SHP77 (cell line): ENCODE results near the gene KLHL2.
A peak's percentile ranks its signal among the peaks of the same experiment; 100 is the strongest.
"Not testable (repeated sequence)": the region's sequence is repeated elsewhere in the genome, so short reads cannot be mapped to it uniquely, and the experiment has no call there.

Experiments used
- DNase-seq, 2 experiments: peaks; one replicate each; lab custom pipeline; 2025; lab: John Stamatoyannopoulos, UW

The KLHL2 gene

DNA sequence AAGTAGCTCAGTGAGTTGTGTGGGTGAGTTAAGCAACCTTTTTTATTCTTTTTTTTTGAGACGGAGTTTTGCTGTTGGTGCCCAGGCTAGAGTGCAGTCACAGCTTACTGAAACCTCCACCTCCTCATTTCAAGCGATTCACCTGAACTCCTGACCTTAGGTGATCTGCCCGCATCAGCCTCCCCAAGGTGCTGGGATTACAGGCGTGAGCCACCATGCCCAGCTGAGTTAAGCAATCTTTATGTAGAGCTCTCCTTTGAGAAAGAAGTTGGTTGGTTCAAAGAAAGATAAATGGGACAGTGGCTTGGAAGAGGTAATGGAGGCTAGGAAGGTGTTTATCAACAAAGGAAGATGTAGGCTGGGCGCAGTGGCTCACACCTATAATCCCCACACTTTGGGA is 123.3 kb downstream of the KLHL2 start:
- no peak for DNase-seq

- no peak for DNase-seq
These were observed 124.0 kb downstream of the KLHL2 start for GRCh38 chr4:165331359-165331758.

DNA sequence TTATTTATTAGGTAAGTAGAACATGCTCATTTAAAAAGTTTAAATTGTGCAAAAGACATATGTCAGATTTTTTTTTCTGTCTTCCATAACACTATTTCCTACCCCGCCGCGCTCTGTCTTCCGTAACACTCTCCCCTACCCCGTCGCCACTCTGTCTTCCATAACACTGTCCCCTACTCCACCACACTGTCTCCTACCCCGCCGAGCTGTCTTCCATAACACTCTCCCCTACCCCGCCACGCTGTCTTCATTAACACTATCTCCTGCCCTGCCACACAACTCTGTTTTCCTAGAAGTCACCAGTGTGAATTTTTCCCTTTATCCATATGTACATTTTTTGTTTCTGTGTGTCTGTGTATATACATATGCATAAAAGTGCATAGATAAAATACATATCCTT is 124.5 kb downstream of the KLHL2 start:
- DNase-seq = no peak

DNA sequence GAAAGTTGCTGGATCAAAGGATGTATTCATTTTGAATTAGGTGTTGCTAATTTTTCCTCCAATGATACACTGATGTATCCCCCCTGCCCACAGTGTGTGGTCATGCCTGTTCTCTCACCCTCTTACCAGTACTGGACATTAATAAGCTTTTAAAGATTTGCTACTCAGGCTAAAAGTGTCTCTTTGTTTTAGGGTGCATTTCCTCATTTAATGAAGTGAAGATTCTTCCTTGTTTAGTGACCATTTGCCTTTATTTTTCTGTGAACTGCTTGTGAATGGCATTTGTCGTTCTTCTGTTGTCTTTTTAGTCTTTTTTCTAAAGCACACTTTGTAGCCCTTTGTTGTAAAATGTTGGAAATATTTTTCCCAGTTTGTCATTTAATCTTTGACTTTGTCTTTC is 125.1 kb downstream of the KLHL2 start:
- DNase-seq = no peak

DNA sequence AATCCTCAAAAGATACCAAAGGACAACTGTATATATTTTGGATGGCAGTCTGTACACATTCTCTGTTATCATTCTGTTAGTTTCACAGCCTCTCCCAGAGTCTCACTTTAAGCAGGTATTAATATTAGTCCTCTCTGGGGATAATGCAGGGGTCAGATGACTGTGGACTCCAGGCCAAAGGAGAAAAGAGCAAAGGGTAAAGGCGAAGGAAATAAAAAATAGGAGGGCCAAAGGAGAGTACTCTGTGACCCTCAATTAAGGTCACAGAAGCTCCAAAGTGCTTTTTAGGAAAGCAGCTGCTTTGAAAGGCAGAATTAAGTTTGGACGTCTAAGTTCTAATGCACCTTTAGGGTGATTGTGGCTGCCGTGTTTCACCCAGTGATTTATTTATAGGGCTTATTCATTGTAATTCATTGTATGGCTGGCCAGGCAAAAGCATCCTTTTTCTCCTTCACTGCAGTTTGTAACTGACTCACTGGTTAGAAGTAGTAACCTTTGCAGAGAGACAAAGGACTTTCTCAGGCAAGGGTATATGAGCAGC is 127.9 kb downstream of the KLHL2 start:
- no peak for DNase-seq

DNA sequence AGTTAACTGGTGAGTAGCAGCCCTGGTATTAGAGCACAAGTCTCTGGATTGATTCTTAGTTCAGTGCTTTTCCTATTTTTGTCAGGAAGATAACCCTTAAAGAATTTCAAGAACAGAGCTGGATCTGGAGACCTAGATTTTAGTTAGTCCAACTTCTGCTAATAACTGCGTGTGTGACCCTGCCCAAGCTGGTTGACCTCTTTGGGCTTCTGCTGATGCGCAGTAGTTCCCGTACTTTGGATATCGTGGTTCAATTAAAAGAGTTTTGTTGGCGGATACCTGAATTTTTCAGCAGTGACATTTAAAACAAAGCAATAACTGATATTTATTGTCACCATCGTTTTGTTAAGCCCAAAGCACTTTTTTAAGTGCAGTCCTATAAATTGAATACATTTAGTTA is 129.4 kb downstream of the KLHL2 start:
- DNase-seq = no peak

GRCh38 chr4:165342340-165342739 is 135.0 kb downstream of the KLHL2 start:
- not testable (repeated sequence) for DNase-seq

DNA sequence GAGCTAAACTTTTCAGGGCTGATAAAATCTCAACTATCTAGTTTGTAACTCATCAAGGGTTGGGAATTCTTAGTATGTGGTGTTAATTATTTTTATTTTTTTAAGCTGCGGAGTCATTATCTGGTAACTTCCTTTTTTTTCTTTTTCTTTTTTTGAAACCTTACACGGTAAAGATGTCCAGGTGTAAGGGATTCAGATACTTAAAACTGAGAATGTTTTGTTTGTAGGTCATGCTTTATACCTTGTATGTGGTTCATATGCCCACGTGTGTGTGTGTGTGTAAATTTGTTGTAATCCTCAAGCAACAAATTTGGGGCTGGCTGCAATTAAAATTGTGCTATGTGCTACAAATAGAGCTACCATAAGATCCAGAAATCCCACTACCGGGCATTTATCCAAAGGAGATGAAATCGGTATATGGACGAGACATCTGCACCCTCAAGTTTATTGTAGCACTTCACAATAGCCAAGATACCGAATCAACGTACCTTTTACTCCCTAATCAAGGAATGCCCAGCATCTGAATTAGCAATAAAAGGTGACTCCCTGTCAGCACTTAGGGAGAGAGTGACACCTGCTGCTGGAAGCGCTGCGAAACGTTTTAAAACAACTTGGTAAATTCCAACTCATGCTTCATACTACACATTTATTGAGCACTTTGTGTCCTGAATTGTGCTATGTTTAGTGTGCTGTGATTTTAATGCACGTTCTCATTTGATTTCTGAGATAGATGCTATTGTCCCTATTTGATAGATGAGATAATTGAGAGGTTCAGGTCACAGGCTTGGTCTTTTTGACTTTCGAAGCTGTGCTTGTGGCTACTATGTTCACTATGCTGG is 136.2 kb downstream of the KLHL2 start:
- DNase-seq = peak; percentile 16 to 17

- no peak for DNase-seq
These were observed 138.5 kb downstream of the KLHL2 start for GRCh38 chr4:165345666-165346417.

DNA sequence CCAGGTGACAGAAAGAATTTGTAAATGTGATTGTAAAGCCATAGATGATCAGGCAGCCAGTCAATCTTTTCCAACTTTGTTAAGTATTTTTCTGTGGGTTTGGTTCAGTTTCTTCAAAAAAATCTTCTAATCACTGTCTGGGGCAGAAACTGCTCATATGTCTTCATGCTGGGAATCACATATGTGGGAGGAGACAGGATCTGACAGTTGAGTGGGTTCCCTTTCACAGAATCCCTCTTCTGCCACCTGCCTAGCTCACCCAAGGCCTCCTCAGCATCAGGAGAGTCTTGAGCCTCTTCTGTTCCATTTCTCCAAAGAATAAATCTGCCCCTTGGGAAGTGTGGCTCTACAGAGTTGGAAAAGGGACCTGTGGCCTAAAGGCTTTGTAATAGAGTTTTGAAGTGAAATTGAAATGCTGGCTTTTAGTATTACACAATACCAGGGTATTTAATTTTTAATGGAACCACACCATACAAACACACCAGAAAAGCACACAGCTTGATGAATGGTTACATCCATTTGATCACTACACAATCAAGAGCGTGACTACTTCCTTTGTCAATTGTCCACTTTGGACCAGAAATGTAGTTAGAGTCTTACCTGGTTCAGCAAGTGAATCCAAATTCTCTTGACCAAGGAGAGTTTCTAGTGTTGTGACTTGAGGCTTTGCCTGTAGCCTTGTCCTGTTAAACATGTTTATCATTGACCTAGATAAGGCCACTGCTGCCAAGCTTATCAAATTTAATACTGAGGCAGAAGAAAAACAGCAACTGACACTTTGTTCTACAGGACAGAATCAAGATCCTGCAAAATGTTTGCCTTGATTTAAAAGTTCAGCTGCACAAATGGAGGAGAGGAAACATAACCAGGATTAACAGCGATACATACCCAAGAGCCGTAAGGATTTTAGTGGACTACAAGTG is 140.5 kb downstream of the KLHL2 start:
- no peak for DNase-seq

DNA sequence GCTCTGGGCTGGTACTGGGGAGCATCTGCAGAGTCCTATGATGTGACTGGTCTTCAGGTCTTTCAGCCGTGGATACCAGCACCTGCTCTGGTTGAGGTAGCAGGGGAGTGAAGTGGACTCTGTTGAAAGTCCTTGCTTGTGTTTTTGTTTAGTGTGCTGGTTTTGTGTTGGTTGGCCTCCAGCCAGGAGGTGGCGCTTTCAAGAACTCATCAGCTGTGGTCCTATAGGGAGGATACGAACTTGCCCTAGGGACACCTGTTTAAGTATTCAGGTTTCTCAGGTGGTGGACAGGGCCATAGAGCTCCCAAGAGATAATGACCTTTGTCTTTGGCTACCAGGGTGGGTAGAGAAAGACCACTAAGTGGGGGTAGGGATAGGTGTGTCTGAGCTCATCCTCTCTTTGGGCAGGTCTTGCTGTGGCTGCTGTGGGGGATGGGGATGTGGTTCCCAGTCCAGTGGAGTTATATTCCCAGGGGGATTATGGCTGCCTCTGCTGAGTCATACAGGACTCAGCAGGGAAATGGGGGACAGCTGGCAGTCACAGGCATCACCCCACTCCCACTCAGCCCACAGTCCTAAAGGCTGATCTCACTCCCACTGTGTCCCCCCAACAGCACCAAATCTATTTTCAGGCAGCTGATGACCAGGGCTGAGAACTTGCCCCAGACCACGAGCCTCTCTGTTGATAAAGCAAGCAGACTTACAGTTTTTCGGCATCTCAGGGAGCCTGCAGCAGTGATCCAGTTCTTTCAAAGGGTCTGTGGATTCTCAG is 144.2 kb downstream of the KLHL2 start:
- peak; percentile 23 to 26 for DNase-seq

- peak in 1 of 2 experiments; percentile 36 for DNase-seq
These were observed 148.5 kb downstream of the KLHL2 start for GRCh38 chr4:165355900-165356300.

- no peak for DNase-seq
These were observed 152.1 kb downstream of the KLHL2 start for GRCh38 chr4:165359506-165359905.

GRCh38 chr4:165360041-165360695 is 152.8 kb downstream of the KLHL2 start:
- no peak for DNase-seq

GRCh38 chr4:165360985-165361670 is 153.8 kb downstream of the KLHL2 start:
- DNase-seq = no peak

- no peak for DNase-seq
These were observed 154.4 kb downstream of the KLHL2 start for GRCh38 chr4:165361810-165362209.

DNA sequence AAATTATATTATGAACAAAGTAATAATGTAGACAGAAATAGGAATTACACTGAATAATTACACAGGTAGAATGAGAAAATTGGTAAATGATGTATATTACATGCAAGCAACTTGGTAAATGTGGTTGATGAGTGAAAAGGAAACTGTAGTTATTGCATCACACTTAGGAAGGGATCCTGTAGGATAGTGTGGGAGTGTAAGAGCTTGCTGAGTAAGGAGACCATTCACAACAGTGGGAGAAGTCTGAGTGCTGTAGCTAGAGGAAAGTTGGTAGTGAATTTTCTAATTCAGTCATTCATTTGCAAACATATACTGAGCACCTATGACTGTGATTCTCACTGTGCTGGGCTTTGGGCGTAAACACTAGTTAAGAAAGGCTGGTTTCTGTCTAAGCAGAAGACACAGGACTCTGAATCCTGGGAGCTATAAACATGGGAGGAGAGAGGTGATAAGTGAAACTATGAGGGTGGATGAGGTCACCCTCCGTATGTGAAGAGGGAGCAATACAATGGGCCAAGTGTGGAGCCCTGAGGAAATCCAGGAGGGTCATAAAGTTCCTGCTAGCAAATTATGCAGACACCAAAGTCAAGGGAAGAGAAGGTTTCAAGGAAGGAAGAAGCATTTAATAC is 157.2 kb downstream of the KLHL2 start:
- no peak for DNase-seq

GRCh38 chr4:165367040-165367439 is 159.7 kb downstream of the KLHL2 start:
- DNase-seq = no peak

DNA sequence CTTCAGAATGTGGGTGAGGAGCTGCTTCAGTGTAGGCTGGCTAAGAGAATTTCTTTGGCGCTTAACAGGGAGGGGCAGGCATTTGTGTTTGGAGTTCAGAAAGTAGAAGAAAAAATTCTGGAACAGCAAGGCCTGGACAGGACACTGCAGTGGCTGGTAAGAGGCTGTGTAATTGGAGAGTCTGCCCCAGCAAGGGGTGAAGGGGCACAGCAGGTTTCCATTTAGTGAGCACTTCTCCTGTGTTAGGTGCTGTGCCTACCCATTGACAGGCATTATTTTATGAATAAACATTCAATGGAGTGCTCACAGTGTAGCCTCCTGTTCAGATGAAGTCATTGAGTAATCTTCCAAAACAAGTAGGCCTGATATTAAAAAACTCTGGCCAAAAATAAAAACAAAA is 160.8 kb downstream of the KLHL2 start:
- no peak for DNase-seq

GRCh38 chr4:165368567-165368966 is 161.2 kb downstream of the KLHL2 start:
- DNase-seq = no peak
